Ureter (tissue), 1 donor: ENCODE data around the gene DDRGK1. TPM values are rescaled to one million over a fixed set of nuclear protein-coding genes. Genes with fewer than 3 reads are reported as not detected.

ENCODE experiments used
- total RNA-seq: library from RNA; stranded (reverse); gene quantifications from one replicate; pipeline ENCODE4 v1.2.4, GENCODE V29; 2023
- donor health status: DM: yes; HTN: yes; CAD: no.

DDRGK1 gene
- total RNA-seq, 1 donor from 2014 or later = 62.9 TPM

Other genes starting within 250 kb of the DDRGK1 start
- gene GNRH2, start 161.1 kb downstream of the DDRGK1 start, total RNA-seq = 1.5 TPM
- gene MRPS26, start 158.6 kb downstream of the DDRGK1 start, total RNA-seq = 49.6 TPM
- gene OXT, start 133.1 kb downstream of the DDRGK1 start, total RNA-seq = not detected
- not detected for gene AVP, start 120.0 kb downstream of the DDRGK1 start, total RNA-seq
- 12.9 TPM for gene FASTKD5, start 44.8 kb downstream of the DDRGK1 start, total RNA-seq
- 8.7 TPM for gene UBOX5, start 44.8 kb downstream of the DDRGK1 start, total RNA-seq
- 10.1 TPM for gene LZTS3, start 31.1 kb downstream of the DDRGK1 start, total RNA-seq
- gene ITPA, start 4.8 kb upstream of the DDRGK1 start, total RNA-seq = 69.7 TPM
- gene SLC4A11, start 34.5 kb upstream of the DDRGK1 start, total RNA-seq = 56.3 TPM
- 36.1 TPM for gene DNAAF9, start 203.0 kb upstream of the DDRGK1 start, total RNA-seq